Heart left ventricle (tissue), 13 donors: ENCODE measurements around the gene WDR7.

Experiments
- CTCF ChIP-seq, 12 donors: fragments of 200-600 bp; sonication (generic) in 4 of 12; IDR thresholded peaks; one replicate each; pipeline versions ENCODE4 v1.5.0 to v1.8.0; 2018 to 2022; ENCODE audit warnings: antibody characterized with exemption in 12 of 12, mild to moderate bottlenecking in 5 of 12
- POLR2A ChIP-seq, 2 donors: fragments of 450-650 bp; IDR thresholded peaks; one replicate each; pipeline ENCODE4 v1.6.1; 2017; ENCODE audit warnings: antibody characterized with exemption in 2 of 2, mild to moderate bottlenecking in 2 of 2, moderate library complexity in 2 of 2
- donor health status: ischemic (EF 13 %, LVEDD 7.1; RV severe dilation, severe dysfunction).
- donor health status: DM: no; HTN: yes; CAD: no.
- donor health status: DM: no; HTN: no; CAD: no.
- donor health status: ischemic (EF 25% LVEDD 6.9; RV normal size, moderate dysfunction).
- donor health status: ischemic (EF 25% LVEDD 5.7; RV mildly dilated, moderate dysfunction).
- donor health status: ischemic (EF 35%, LVEDD 5.7; RV mildly dilated, moderate dysfunction).
- donor health status: nonischemic (EF 11% LVEDD 7.7; RV severe dilation, severe dysfunction).
- donor health status: DM: yes; HTN: yes; CAD: no.
- donor health status: PGD.
- donor health status: ischemic (EF 29% LVEDD 5.4; RV normal size, mild dysfunction).
- donor health status: nonischemic (EF 23%, LVEDD 6.1; RV moderate dilation, normal function).

- no peak for TF ChIP-seq POLR2A (IDR thresholded peaks at IDR 0.05)
- TF ChIP-seq CTCF (IDR thresholded peaks at IDR 0.05), result no peak
Observed at GRCh38 chr18:56659111-56659510, 8.0 kb downstream of the WDR7 start.
